IPS-NIHi11 (cell line): ENCODE results near the gene GIMAP7.
"Not testable (repeated sequence)": the region's sequence is repeated elsewhere in the genome, so short reads cannot be mapped to it uniquely, and the experiment has no call there.

Experiments
- DNase-seq: peaks from one replicate; pipeline ENCODE4 v3.0.0; 2012; ENCODE audit warnings: mixed read lengths, low spot score

Gene GIMAP7

DNA sequence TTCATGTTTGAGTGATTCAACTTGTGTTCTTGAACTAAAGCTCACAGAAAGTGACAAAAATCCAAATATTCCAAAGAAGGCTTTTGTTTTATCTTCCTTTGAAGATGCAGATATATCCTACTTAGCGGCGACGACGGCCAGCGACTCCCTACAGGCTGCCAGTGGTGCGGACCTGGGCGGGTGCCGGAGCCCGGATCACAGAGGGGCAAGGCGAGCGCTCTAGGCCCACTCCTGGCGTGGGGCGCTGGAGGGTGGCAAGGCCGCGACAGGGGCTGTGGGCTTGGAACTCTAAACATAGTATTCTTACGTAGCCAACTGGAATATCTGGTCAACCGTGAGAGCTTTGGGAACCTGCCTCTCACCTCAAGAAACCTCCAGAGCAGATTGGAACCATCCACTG is 914 bp upstream of the GIMAP7 start:
- no peak for DNase-seq

DNA sequence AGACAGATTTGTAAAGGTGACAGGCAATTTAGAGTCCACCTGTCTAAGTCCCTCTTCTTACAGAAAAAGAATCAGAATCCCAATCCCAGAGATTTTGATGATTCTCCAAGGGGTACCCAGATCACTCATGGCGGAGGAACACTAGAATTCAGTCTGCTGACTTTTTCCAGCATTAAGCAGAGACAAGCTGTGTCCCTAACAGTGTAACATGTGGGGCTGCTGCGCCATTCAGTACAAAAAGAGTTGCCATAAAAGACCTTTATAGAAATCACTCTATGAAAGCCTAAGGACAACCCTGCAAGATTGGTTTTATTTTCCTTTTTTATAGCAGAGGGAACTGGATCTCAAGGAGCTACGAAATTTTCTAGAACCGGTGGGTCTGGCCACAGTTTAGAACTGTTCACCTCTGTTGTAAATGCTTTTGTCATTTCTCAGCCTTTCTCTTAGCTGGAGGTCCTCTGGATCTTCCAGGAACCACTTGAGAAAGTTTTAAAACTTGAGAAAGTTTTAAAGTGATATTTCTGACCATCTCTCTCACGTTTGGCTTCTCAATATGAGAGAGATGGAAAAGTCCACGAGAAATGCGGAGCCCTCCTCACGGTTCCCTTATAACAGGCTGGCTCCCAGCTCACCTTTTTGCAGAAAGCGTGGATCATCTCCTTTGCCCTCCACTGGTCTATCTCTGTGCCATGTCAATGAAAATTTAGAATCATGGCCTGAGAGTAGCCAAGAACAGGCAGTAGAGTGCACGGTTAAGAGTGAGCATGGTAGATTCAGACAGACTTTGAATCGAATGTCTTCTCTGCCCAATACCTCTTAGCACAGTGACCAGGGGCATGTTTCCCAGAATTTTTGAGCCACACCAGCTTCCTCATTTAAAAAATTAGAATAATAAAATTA is 826 bp downstream of the GIMAP7 start:
- no peak for DNase-seq

DNA sequence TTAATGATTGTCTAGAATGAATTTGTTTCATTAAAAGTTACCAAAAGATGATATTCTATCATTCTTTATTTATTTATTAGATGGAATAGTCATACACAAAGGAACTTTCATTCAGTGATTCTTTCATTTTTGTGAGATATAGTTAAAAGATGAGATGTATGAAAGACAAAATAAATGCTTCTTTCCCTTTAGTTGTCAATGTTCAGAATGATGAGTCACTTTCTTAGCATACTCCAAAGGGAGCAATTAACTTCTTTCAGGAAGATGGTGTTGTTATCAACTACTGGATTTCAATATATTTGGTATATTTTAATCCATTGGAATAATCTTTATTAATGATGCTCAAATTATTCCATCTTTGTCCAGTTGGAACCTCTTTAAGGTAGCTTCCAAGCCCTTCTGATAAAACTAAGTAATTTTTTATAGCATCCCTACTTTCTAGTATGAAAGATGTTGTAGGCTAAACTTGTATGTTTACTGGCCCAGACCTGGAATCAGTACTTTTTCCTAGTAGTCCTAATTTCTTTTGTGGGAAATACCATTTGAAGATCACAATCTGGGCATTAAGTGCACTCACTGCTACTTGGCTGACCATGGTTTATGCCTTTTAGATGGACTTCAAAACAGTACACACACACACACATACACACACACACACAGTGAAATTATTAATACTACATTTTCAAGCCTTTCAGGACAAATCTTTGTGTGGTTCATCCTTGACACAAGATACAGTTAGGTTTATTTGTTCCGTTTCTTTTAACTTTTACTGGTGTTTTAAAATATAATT is 2.5 kb downstream of the GIMAP7 start:
- no peak for DNase-seq

DNA sequence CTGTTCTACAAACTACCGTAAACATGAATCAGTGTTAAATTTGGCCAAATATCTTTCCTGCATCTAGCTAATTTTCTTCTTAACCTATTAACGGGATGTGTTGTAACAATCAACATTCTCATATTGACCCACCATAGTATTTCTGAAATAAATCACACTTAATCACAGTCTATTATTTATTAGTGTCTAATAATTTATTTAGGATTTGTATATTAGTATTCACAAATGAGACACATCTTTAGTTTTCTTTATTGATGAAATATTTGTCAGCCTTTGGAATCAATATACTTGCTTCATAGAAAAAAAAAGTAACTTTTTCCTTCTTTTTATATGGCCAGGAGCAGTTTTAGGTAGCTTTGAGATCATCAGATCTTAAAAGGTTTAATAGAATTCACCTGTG is 4.6 kb downstream of the GIMAP7 start:
- DNase-seq, result no peak

DNA sequence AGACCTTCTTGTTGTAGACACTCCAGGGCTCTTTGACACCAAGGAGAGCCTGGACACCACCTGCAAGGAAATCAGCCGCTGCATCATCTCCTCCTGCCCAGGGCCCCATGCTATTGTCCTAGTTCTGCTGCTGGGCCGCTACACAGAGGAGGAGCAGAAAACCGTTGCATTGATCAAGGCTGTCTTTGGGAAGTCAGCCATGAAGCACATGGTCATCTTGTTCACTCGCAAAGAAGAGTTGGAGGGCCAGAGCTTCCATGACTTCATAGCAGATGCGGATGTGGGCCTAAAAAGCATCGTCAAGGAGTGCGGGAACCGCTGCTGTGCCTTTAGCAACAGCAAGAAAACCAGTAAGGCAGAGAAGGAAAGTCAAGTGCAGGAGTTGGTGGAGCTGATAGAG is 5.5 kb downstream of the GIMAP7 start:
- DNase-seq, result no peak

DNA sequence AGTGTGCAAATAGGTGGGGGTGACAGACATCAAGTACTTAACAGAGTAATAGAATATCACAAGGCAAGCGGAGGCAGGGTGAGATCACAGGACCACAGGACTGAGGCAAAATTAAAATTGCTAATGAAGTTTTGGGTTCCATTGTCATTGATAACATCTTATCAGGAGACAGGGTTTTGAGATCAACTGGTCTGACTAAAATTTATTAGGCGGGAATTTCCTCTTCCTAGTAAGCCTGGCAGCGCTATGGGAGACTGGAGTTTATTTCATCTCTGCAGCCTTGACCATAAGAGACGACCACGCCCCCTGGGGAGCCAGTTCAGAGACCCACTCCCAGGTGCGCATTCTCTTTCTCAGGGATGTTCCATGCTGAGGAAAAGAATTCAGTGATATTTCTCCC is 8.3 kb downstream of the GIMAP7 start:
- DNase-seq, result not testable (repeated sequence)

DNA sequence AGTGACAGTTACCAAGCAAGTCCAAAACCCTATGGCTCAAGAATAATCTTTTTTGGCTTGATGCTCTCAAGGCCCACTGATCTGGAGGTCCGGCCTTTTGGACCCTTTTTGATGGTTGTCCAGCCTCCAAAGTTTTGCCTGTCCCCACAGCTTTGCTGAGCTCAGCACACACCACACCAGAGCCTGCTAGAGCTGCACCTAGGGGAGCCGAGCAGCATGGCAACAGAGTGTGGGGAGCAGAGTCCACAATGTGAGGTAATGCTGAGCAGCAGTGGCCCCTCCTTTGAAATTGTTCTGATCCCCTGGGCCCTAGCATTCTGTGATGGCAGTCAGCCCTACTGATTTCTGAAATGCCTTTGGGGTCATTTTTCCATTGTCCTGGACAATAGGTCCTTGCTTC is 9.3 kb downstream of the GIMAP7 start:
- no peak for DNase-seq

DNA sequence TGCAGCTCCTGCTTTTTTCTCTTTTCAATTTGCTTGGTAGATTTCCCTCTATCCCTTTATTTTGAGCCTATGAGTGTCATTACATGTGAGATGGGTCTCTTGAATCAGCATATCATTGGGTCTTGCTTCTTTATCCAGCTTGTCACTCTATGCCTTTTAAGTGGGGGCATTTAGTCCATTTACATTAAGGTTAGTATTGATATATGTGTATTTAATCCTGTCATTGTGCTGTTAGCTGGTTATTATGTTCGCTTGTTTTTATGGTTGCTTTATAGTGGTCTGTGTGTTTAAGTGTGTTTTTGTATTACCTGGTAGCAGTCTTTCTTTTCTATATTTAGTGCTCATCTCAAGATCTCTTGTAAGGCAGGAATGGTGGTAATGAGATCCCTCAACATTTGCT is 17.0 kb downstream of the GIMAP7 start:
- no peak for DNase-seq

DNA sequence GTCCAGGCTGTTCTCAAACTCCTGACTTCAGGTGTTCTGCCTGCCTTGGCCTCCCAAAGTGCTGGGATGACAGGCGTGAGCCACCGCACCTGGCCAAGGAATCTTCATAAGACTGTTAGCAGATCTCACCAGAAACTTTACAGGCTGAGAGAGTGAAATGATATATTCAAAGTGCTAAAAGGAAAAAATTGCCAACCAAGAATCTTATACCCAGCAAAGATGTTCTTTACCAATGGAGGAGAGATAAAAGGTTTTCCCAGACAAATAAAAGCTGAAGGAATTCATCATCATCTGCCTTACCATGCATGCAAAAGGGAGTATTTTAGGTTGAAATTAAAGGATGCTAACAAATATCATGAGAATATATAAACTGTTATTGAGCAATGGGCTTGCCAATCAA is 23.6 kb downstream of the GIMAP7 start:
- no peak for DNase-seq

DNA sequence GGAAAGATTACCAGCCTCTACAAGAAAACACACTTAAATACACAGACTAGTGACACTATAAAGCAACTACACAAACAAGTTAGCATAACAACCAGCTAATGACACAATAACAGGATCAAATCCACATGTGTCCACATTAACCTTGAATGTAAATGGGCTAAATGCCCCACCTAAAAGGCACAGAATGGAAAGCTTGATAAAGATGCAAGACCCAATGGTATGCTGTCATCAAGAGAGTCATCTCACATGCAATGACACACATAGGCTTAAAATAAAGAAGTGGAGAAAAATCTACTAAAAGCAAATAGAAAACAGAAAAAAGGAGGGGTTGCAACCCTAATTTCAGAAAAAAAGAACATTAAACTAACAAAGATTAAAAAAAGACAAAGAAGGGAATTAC is 38.5 kb downstream of the GIMAP7 start:
- DNase-seq, result no peak

DNA sequence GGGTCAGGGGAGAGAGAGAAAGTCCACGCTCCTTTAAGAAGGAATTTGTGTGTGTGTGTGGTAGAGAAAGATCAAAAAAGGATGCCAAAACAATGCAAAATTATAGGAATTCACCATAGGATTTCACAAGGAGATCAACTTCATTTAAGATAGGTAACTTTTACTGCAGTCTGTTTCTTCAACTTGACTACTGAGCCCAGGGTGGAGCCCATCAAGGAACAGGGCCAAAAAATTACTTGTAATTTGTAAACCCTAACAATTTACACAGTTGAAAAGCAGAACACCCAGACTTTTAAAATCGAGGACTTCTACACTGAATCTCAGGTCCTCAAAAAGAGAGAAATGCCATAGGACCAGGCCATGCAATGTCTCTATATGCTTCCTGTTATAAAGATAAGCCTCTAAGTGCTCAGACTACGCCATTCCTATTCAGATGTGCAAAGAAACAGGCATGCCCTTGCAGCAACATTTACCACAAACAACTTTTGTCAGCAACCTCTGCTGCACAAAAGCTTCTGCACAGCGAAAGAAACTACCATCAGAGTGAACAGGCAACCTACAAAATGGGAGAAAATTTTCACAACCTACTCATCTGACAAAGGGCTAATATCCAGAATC is 42.0 kb downstream of the GIMAP7 start:
- no peak for DNase-seq

DNA sequence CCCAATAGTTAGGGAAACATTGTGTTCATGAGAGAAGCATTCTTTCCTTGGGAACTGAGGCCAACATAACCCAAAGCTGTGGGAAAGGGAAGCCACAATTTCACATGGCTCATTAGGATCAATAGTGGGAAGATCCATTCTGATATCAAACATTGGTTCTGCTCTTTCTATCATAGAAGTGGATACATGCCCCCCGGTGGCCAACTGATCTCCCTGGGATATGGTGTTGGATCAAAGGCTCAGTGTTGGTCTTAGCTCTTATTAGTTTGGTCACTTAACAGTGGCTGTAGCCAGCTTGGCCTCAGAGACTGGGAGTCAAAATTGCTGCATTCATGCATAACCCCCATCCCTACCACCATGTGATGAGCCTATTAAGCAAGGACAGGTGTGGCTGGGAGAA is 45.8 kb downstream of the GIMAP7 start:
- no peak for DNase-seq

DNA sequence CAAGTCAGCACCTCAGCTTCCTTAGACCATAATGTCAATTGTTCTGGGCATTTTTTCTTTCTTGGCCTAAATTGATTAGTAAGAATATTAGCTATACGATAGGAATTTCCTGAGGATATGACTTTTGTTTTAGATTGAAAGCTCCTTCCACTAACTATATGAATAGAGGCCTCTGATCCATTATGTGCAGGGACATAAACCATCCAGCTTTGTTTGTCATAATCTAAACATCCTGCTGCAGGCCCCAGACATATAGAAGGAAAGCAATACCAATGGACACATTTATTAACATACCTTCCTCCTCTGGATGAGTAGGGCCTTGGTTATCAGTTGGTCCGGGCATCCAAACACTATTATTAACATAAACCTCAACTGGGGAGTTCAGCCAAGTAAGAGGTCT is 48.2 kb downstream of the GIMAP7 start:
- DNase-seq, result no peak

DNA sequence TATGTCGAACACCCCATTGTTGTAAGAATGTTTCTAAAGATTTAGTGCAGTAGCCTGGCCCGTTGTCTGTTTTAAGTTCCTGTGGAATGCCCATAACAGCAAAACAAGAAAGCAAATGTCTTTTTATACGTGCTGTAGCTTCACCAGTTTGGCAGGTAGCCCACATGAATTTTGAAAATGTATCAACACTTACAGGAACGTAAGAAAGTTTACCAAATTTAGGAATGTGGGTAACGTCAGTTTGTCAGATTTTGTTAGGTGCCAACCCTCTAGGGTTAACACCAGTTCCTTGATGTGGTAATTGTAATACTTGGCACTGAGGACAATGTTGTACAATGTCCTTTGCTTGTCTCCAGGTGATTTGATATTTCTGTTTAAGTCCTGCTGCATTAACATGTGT is 49.3 kb downstream of the GIMAP7 start:
- DNase-seq, result no peak

DNA sequence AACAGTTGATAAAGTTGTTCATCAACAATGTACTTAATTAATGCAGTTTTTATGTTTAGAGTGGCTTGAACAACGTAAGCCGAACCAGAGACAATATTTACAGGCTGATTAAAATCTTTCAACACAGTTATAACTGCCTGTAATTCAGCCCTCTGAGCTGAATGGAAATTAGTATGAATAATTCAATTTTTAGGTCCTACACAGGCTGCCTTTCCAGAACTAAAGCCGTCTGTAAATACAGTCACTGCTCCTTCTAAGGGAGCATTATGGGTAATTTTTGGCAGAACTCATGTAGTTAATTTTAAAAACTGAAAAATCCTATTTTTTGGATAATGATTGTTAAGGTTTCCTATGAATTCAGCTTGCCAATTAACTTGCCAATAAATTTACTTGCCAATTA is 49.9 kb downstream of the GIMAP7 start:
- no peak for DNase-seq

DNA sequence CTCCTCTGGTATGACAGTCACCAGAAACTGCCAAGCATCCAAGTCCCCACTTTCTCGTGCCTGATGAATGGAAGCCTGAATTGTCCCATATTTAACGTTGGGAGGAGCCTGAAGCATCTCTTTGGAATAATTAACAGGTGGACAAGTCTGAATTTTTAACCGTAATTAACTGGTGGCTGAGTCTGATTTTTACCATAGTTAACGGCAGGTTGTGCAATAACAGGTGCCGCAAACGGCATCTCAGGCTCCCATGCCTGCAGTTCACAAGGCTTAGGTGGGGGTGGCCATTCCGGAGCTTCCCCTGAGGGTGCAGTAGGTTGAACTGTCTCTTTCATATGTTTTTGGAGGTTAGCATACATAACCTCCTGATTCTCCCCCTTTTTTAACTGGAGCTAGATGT is 50.6 kb downstream of the GIMAP7 start:
- DNase-seq, result no peak

DNA sequence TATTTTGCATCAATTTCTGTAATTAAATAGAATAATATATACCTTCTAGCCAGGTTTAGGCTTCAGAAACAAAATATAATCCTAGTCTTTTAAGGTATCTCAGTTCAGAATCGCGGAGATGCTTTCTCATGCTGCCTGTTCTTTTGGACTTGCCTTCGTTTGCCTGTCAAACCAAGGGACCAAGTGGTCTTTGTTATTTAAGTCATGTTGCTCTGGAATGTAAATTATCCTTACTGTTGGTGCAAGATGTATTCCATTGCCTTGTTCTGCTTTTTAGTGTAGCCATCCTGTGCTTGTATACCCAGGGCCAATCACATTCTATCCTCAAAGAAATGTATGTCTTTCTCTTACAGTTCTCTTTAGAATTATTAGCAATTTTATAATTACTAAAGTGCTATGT is 51.5 kb downstream of the GIMAP7 start:
- no peak for DNase-seq

DNA sequence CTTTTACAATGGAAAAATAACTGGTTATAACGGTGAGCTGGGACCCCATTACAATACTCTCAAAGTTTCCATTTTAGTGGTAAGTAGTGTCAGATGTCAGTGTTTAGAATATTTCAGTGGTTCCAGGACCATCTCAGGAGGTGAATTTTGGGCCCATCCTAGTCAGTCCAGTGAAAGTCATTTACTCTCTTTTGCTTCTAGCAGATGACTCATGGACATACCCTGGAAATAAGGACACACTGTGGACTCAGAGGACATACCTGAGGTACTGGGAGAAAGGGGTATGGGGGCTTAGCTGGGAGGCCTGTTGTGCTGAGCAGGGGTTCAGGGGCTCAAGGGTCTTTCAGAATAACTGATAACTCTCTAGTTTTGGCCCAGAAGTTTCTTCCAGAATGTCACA is 51.9 kb downstream of the GIMAP7 start:
- DNase-seq, result no peak

DNA sequence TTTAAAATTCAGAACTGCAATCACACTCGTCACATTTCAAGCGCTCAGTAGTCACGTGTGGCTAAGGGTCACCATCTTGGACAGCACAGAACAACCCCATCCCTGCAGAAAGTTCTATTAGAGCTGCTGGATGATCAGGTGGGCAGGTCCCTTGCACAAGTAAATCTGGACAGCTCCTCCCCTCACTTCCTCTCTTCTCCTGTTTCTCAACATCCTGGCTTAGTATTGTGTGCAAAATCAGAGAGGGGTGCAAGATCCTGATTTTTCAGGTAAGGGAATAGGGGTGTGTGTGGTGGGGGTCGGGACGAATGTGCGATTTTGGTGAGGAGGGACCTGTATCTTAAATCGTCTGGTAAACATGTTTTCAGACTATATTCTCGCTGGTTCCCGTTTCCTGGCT is 52.5 kb downstream of the GIMAP7 start, which contains the start of gene GIMAP4:
GIMAP4 (plus strand) TSS at position 222 of the 400 bp plus-strand sequence. CDS start 2,512 bp downstream, outside the sequence.
- DNase-seq, result no peak

DNA sequence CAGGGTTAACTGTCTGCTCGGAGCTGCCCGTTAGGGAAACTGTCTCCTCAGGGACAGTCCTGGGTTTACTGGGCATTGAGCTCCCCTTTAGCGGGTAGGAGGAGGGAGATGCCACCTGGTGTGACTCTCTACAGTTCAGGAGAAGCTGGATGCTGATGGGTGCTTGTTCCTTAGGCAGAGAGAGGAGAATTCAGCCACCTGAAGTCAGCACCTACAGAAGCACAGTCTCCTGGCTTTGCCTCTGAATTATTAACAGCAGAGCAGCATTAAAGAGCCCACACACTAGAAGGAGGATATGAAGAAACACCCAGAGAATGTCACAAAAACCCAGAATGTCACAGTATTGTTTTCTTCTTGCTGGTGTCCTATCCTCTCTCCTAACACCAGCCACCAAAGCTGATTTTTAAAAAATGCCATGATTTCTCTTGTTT is 53.2 kb downstream of the GIMAP7 start:
- no peak for DNase-seq

DNA sequence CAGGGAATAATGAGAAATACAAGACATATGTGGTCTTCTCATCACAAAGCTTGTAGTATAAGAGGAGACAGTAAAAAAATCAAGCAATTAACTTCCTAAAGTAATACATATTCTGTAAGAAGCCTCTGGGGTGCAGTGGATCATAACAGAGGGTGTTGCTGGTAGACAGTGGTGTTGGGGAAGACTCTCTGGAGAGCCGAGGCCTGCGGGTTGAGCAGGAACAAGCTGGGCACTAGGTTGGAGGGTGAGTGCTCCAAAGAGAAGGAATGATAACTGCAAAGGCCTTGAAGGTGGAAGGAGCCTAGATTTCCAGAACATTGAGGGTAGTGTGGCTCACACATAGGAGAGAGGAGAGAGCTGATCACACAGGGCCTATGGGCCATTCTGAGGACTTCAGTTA is 54.0 kb downstream of the GIMAP7 start:
- no peak for DNase-seq

DNA sequence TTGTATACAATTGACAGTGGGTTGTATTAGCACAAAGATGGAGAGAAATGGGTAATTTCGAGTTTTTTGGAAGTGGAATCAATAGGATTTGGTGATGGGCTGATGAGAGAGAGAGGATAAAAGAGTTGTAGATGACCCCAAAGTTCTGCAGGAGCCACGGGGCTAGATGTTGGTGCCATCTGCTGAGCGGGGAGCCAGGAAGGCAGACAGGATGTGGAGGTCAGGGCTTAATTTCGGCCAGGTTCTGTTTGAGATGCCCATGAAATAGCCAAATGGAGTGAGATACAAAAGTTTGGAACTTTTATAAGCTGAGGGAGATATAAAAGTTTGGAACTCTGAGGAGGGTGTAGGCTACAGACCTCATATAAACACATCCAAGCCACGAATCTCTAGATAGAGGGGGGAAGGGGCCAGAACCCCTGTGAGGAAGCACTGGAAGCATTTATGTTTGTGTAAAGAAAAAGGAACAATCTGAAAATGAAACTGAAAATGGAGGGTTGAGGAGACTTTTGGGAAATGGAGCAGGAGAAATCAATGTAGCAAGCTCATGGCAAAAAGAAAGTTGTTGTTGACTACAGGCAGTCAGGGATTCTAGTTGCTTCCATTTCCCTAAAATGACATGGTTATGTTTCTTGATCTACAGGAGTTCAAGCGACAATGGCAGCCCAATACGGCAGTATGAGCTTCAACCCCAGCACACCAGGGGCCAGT is 54.7 kb downstream of the GIMAP7 start:
- no peak for DNase-seq
